HG03060 (cell line): ENCODE data around the gene OR2A14.
"Not testable (repeated sequence)": the region's sequence is repeated elsewhere in the genome, so short reads cannot be mapped to it uniquely, and the experiment has no call there.

Source experiments
- ATAC-seq: cut with Tn5 transposase; IDR thresholded peaks from one replicate; pipeline ENCODE4 v1.9.1; 2021; ENCODE audit warnings: low read depth, moderate number of reproducible peaks; ENCODE audit not compliant: unreplicated experiment

Gene OR2A14

DNA sequence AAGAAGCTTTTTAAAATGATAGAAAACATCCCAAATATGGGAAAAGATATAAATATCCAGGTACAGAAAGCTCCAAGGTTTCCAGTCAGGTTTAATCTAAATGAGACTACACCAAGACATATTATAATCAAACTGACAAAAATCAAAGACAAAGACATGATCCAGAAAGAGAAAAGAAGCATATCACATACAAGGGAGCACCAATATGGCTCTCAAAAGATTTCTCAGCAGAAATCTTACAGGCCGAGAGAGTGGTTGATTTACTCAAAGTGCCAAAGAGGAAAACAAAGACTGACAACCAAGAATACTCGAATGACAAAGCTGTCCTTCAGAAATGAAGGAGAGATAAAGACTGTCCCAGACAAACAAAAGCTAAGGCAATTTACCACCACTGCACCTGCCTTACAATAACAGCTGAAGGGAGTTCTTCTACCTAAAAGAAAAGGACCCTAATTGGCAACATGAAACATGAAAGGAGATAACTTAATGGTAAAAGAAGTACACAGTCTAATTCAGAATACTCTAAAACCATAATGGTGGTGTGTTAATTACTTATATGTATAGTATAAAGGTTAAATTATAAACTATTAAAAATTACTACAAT lies 25.4 kb downstream of the OR2A14 start:
- ATAC-seq = no peak

- ATAC-seq = no peak
Measured at GRCh38 chr7:144158861-144159260, 35.9 kb downstream of the OR2A14 start.

GRCh38 chr7:144164784-144165183 lies 41.8 kb downstream of the OR2A14 start:
- ATAC-seq = no peak

- ATAC-seq = not testable (repeated sequence)
Measured at GRCh38 chr7:144171594-144172350, 48.8 kb downstream of the OR2A14 start.

GRCh38 chr7:144174613-144175012 lies 51.6 kb downstream of the OR2A14 start:
- ATAC-seq = no peak

DNA sequence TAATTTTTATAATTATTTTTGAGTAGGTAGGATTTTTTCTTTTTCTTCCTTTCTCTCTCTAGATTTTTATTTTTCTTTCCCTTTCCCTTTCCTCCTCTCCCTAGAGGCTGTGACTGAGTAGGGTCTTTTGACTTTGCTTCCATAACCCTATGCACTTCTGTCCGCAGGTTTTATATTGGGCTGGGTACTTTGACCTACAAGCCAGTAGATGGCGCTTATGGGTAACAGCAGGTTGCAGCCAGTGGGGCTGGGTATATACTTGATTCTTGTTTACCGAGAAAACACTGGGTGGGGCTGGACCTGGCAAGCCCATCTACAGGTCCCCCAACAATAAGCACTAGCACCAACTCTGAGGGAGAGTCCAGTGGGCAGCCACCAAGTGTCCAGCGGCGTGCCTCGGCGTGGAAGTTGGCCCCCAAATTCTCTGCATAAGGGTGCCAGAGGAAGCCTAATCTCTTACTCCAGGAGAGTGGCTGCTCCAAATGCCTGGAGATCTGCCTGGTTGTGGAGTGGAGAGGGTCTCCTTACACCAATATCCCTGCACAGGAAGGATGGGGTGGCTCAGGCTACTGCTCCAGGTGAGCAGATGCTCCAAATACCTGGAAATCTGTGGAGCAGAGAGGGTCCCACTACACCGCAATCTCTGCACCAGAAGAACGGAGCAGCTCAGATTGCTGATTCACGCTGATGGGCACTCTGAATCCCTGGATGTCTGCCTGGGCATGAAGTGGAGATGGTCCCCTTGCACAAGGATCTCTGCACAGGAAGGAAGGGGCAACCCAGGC lies 55.6 kb downstream of the OR2A14 start:
- ATAC-seq = peak; percentile 97

- ATAC-seq = not testable (repeated sequence)
Measured at GRCh38 chr7:144179165-144179479, 56.1 kb downstream of the OR2A14 start.
